Upper lobe of left lung (tissue), 4 donors: ENCODE data around the gene FAM3B.

ENCODE experiments used
- CTCF ChIP-seq, 6 experiments: fragments of 450-650 bp in 4 of 6; fragments of 200-600 bp in 2 of 6; sonication (generic) in 2 of 6; IDR thresholded peaks; one replicate each; pipeline ENCODE4 v1.5.1; 2016 to 2019; ENCODE audit warnings: antibody characterized with exemption in 6 of 6
- POLR2A ChIP-seq, 4 donors: fragments of 450-650 bp; IDR thresholded peaks; one replicate each; pipeline ENCODE4 v1.5.1; 2016 to 2017; ENCODE audit warnings: antibody characterized with exemption in 4 of 4, mild to moderate bottlenecking in 2 of 4
- POLR2AphosphoS5 ChIP-seq, 2 donors: sonication (generic); formaldehyde crosslinking; IDR thresholded peaks; one replicate each; pipeline ENCODE4 v1.5.1; 2017; ENCODE audit warnings: antibody characterized with exemption in 2 of 2

GRCh38 chr21:41374177-41374712 lies 57.6 kb downstream of the FAM3B start:
- TF ChIP-seq CTCF (IDR thresholded peaks at IDR 0.05) (no peak), POLR2A (IDR thresholded peaks at IDR 0.05) (no peak), POLR2AphosphoS5 (IDR thresholded peaks at IDR 0.05) (no peak)
